Transverse colon (tissue), 4 donors: ENCODE results near the gene UBE2Z. TPM values are rescaled to one million over a fixed set of nuclear protein-coding genes. Genes with fewer than 3 reads are reported as not detected.
"Not testable (repeated sequence)": the region's sequence is repeated elsewhere in the genome, so short reads cannot be mapped to it uniquely, and the experiment has no call there.

Experiments used
- DNase-seq: peaks from one replicate; pipeline ENCODE4 v3.0.0-alpha.2; 2019
- H3K27ac ChIP-seq, 4 donors: fragments of 200-600 bp; sonication (generic); 2 replicates each; pipeline ENCODE4 v1.5.1; 2016 to 2018; ENCODE audit warnings: inconsistent platforms in 4 of 4
- H3K27me3 ChIP-seq: fragments of 200-600 bp; sonication (generic); 2 replicates; pipeline ENCODE4 v1.5.1; 2017; ENCODE audit warnings: inconsistent platforms
- H3K36me3 ChIP-seq, 4 donors: fragments of 200-600 bp; sonication (generic); 2 replicates each; pipeline ENCODE4 v1.5.1; 2017 to 2019; ENCODE audit warnings: inconsistent platforms in 4 of 4
- H3K4me1 ChIP-seq, 4 donors: fragments of 200-600 bp; sonication (generic); 2 replicates each; pipeline ENCODE4 v1.5.1; 2017 to 2020; ENCODE audit warnings: inconsistent platforms in 4 of 4
- H3K4me3 ChIP-seq, 4 donors: fragments of 200-600 bp; sonication (generic); 1 replicate in 1 of 4; 2 replicates in 3 of 4; pipeline versions ENCODE4 v1.5.1 to v1.6.1; 2017 to 2019; ENCODE audit warnings: inconsistent platforms in 4 of 4
- H3K9me3 ChIP-seq, 2 donors: fragments of 200-600 bp; sonication (generic); 2 replicates each; pipeline ENCODE4 v1.5.1; 2017 to 2019; ENCODE audit warnings: inconsistent platforms in 2 of 2
- CTCF ChIP-seq, 5 experiments: fragments of 200-600 bp in 3 of 5; fragments of 450-650 bp in 2 of 5; sonication (generic) in 3 of 5; IDR thresholded peaks; 1 replicate in 2 of 5; 2 replicates in 3 of 5; pipeline ENCODE4 v1.5.1; 2016 to 2017; ENCODE audit warnings: antibody characterized with exemption in 5 of 5, inconsistent platforms in 3 of 5, mild to moderate bottlenecking in 2 of 5, moderate library complexity in 1 of 5
- EP300 ChIP-seq: sonication (generic); formaldehyde crosslinking; IDR thresholded peaks from one replicate; pipeline ENCODE4 v1.6.1; 2017; ENCODE audit warnings: antibody characterized with exemption, low read depth
- POLR2A ChIP-seq: fragments of 450-650 bp; IDR thresholded peaks from one replicate; pipeline ENCODE4 v1.6.1; 2016; ENCODE audit warnings: antibody characterized with exemption, mild to moderate bottlenecking, moderate library complexity
- POLR2AphosphoS5 ChIP-seq, 3 donors: sonication (generic); formaldehyde crosslinking; IDR thresholded peaks; one replicate each; pipeline ENCODE4 v1.6.1; 2016; ENCODE audit warnings: antibody characterized with exemption in 3 of 3
- WGBS, 2 donors: methylation state at CpG; one replicate each; pipeline ENCODE4 v1.1.5; 2018; ENCODE audit warnings: low coverage in 1 of 2; 5-methylcytosine and 5-hydroxymethylcytosine counted together
- in situ Hi-C, 4 donors: fragments of 200-750 bp; cut with MboI; loops; one replicate each; pipeline versions ENCODE4 v1.15.0 to v1.15.1; 2017; ENCODE audit warnings: low sequenced_read_pairs in 3 of 4, low pct_ligation_motif_present in 1 of 4, low pct_unique_long_range_greater_than_20kb in 1 of 4
- intact Hi-C: fragments of 100-400 bp; cut with DNase I; formaldehyde crosslinking; loops from one replicate; pipeline ENCODE4 v1.15.1; 2023; ENCODE audit warnings: low total_unique reads
- total RNA-seq, 4 donors: library from RNA; depleted of rRNA; stranded (reverse); fragments of >200 nt; gene quantifications; one replicate each; pipeline ENCODE4 v1.1.0, GENCODE V29; 2016

UBE2Z gene
- total RNA-seq, 4 donors from 2014 or later = 33.2 to 70.8 (median 47.6) TPM

GRCh38 chr17:48869821-48870318 lies 38.3 kb upstream of the UBE2Z start:
- Histone ChIP-seq H3K27ac (peak overlapping the region; percentile 77 to 87 (median 82)), H3K27me3 (no peaks in the 10 kb centered on the region), H3K4me1 (peaks cover 15 to 56% (median 46%) of the 10 kb centered on the region in 4 donors), H3K9me3 (no peaks in the 10 kb centered on the region), H3K4me3 (no peak overlapping the region), H3K36me3 (peaks cover 0 to 2% (median 0%) of the 10 kb centered on the region in 4 donors)
- TF ChIP-seq POLR2AphosphoS5 (IDR thresholded peaks at IDR 0.05) = peak in 2 of 3 donors; percentile 18 to 57
- TF ChIP-seq EP300 = no peak
- WGBS, 2 donors = 33 to 58% methylated on average over 6 of the region's 6 CpGs
- DNase-seq = no peak
- intact Hi-C loops (loop anchor here (10.0 kb wide), 1 partner anchor 145 kb away; the partner anchor contains the start of genes HOXB13, PRAC1 and PRAC2), in situ Hi-C loops (loop anchor here in 1 of 4 donors (10.0 kb wide), 1 partner anchor 65 kb away; no protein-coding TSS in a partner anchor)

- H3K4me3 ChIP-seq = no peak overlapping the region
- in situ Hi-C loops = loop anchor here in 1 of 4 donors (10.0 kb wide), 1 partner anchor 66 kb away; no protein-coding TSS in a partner anchor
- WGBS, 2 donors = 48 to 50% methylated on average over 3 to 4 of the region's 4 CpGs
- intact Hi-C loops = loop anchor here (10.0 kb wide), 1 partner anchor 146 kb away; the partner anchor contains the start of genes HOXB13, PRAC1 and PRAC2
- H3K36me3 ChIP-seq = no peaks in the 10 kb centered on the region
- no peak for DNase-seq
- peak overlapping the region; percentile 77 to 87 (median 82) for H3K27ac ChIP-seq
- no peaks in the 10 kb centered on the region for H3K9me3 ChIP-seq
- H3K4me1 ChIP-seq = peaks cover 15 to 56% (median 46%) of the 10 kb centered on the region in 4 donors
- H3K27me3 ChIP-seq = no peaks in the 10 kb centered on the region
- TF ChIP-seq POLR2AphosphoS5 (IDR thresholded peaks at IDR 0.05) (no peak), POLR2A (no peak)
Observed at GRCh38 chr17:48871035-48871550, 37.1 kb upstream of the UBE2Z start.

- 33% methylated on average over 11 of the region's 11 CpGs; no CpG with 5 or more reads in 1 of the 2 donors for WGBS, 2 donors
- Histone ChIP-seq H3K4me3 (no peak overlapping the region), H3K27ac (peak overlapping the region; percentile 77 to 87 (median 82)), H3K27me3 (no peaks in the 10 kb centered on the region), H3K36me3 (no peaks in the 10 kb centered on the region), H3K9me3 (no peaks in the 10 kb centered on the region), H3K4me1 (peaks cover 15 to 57% (median 46%) of the 10 kb centered on the region in 4 donors)
- no peak for TF ChIP-seq EP300
- no peak for TF ChIP-seq CTCF (IDR thresholded peaks at IDR 0.05)
- TF ChIP-seq POLR2AphosphoS5 (IDR thresholded peaks at IDR 0.05) = peak; percentile 12 to 63 (median 60)
- TF ChIP-seq POLR2A = no peak
- in situ Hi-C loops = loop anchor here in 1 of 4 donors (10.0 kb wide), 1 partner anchor 67 kb away; no protein-coding TSS in a partner anchor
- peak; percentile 86 for DNase-seq
- intact Hi-C loops = loop anchor here (10.0 kb wide), 1 partner anchor 147 kb away; the partner anchor contains the start of genes HOXB13, PRAC1 and PRAC2
Observed at GRCh38 chr17:48871551-48872351, 36.5 kb upstream of the UBE2Z start.

- peaks cover 18 to 63% (median 46%) of the 10 kb centered on the region in 4 donors for H3K4me1 ChIP-seq
- H3K27me3 ChIP-seq, DNase-seq, H3K9me3 ChIP-seq, H3K36me3 ChIP-seq, H3K4me3 ChIP-seq: not testable (repeated sequence)
- intact Hi-C loops (loop anchor here (10.0 kb wide), 1 partner anchor 148 kb away; the partner anchor contains the start of genes HOXB13, PRAC1 and PRAC2), in situ Hi-C loops (loop anchor here in 1 of 4 donors (10.0 kb wide), 1 partner anchor 68 kb away; no protein-coding TSS in a partner anchor)
- 76 to 100% methylated on average over 1 to 3 of the region's 3 CpGs for WGBS, 2 donors
- H3K27ac ChIP-seq = peak overlapping the region; percentile 77 to 87 (median 82)
Observed at GRCh38 chr17:48872409-48872808, 35.8 kb upstream of the UBE2Z start.

GRCh38 chr17:48873209-48873608 lies 35.0 kb upstream of the UBE2Z start:
- intact Hi-C loops = loop anchor here (10.0 kb wide), 1 partner anchor 148 kb away; the partner anchor contains the start of genes HOXB13, PRAC1 and PRAC2
- 36 to 44% methylated on average over 1 of the region's 1 CpG for WGBS, 2 donors
- H3K4me3 ChIP-seq = no peak overlapping the region
- H3K27ac ChIP-seq = peak overlapping the region; percentile 77 to 87 (median 82)
- H3K9me3 ChIP-seq = no peaks in the 10 kb centered on the region
- in situ Hi-C loops = loop anchor here in 1 of 4 donors (10.0 kb wide), 1 partner anchor 68 kb away; no protein-coding TSS in a partner anchor
- TF ChIP-seq CTCF (IDR thresholded peaks at IDR 0.05) (no peak), POLR2AphosphoS5 (IDR thresholded peaks at IDR 0.05) (no peak), POLR2A (no peak), EP300 (no peak)
- H3K4me1 ChIP-seq = peaks cover 19 to 70% (median 46%) of the 10 kb centered on the region in 4 donors
- H3K36me3 ChIP-seq = no peaks in the 10 kb centered on the region
- peak; percentile 62 for DNase-seq
- H3K27me3 ChIP-seq = no peaks in the 10 kb centered on the region
